Ramos (cell line): ENCODE results near the gene GOLGA5.
"Not testable (repeated sequence)": the region's sequence is repeated elsewhere in the genome, so short reads cannot be mapped to it uniquely, and the experiment has no call there.

Experiments used
- in situ Hi-C: fragments of 300-500 bp; cut with MboI; formaldehyde crosslinking; loops from one replicate; pipeline ENCODE4 v1.14.3; 2022; ENCODE audit warnings: low sequenced_read_pairs; ENCODE audit not compliant: unreplicated experiment

GOLGA5 gene, protein sequence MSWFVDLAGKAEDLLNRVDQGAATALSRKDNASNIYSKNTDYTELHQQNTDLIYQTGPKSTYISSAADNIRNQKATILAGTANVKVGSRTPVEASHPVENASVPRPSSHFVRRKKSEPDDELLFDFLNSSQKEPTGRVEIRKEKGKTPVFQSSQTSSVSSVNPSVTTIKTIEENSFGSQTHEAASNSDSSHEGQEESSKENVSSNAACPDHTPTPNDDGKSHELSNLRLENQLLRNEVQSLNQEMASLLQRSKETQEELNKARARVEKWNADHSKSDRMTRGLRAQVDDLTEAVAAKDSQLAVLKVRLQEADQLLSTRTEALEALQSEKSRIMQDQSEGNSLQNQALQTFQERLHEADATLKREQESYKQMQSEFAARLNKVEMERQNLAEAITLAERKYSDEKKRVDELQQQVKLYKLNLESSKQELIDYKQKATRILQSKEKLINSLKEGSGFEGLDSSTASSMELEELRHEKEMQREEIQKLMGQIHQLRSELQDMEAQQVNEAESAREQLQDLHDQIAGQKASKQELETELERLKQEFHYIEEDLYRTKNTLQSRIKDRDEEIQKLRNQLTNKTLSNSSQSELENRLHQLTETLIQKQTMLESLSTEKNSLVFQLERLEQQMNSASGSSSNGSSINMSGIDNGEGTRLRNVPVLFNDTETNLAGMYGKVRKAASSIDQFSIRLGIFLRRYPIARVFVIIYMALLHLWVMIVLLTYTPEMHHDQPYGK

DNA sequence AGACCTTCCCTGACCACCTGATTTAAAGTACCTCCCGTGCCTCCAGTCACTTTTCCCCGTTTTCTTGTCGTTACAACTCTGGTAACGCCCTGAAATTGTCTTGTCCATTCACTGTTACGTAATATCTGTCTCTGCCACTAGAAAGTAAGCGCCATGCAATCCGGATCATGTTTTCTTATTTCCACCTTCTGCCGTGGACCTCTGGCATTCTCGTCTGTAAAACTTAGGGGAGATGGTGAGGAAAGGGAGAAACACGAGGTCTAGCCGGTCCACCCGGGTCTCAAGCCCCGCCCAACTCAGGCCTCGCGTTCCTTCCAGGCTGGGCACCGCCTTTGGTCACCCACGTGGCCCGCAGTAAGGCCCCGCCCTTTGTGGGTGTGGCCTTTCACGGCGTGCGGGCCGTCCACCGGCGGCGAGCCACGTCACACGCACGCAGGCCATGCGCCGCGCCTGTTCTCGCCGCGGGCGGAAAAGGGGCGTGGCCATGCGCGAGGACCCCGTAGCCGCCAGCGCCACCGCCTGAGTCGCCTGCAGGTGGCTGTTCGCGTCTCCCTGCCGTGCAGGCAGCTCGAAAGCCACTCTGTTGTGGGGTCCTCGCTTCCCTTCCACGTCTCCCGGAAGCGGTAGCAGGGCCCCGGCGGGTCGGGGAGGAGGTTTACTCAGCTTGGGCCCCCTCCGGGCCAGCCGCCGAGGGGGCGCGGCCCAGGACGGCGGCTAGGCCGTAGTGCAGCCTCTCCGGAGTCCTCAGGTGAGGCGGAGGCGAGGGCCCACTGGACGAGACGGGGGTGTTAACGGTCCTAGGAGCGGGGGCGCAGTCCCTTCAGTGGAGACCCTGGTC, at the start of gene GOLGA5:
TSS of gene GOLGA5 (plus strand) at position 597 of the 838 bp plus-strand sequence. CDS start 3,133 bp downstream, outside the sequence.
- in situ Hi-C loops, result no loop called here

DNA sequence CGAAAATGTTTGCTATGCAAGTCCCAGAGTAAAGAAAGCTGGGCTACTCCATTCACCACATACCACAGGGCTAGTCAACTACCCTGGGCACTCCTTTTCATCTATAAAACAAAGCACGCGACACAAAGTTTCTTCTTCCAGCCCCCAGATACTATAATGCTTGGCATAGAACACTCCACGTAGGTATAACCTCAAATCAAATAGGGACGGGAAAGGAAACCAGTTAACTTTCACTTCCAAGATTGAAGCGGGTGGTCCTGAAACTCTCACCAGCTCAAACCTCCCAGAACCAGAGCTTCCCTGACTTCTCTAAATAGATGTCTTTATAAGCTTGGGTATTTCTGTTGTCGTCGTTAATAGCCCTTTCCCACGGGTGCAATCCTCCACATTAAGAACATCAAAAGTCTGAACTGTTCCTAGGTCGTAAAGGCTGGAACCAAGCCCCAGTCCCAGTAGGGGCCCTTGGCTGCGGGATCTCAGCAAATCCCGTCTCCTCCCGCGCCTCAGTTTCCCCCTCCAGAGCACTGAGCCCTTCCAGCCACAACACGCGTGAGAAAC, 46.3 kb upstream of the GOLGA5 start:
- in situ Hi-C loops, result no loop called here

DNA sequence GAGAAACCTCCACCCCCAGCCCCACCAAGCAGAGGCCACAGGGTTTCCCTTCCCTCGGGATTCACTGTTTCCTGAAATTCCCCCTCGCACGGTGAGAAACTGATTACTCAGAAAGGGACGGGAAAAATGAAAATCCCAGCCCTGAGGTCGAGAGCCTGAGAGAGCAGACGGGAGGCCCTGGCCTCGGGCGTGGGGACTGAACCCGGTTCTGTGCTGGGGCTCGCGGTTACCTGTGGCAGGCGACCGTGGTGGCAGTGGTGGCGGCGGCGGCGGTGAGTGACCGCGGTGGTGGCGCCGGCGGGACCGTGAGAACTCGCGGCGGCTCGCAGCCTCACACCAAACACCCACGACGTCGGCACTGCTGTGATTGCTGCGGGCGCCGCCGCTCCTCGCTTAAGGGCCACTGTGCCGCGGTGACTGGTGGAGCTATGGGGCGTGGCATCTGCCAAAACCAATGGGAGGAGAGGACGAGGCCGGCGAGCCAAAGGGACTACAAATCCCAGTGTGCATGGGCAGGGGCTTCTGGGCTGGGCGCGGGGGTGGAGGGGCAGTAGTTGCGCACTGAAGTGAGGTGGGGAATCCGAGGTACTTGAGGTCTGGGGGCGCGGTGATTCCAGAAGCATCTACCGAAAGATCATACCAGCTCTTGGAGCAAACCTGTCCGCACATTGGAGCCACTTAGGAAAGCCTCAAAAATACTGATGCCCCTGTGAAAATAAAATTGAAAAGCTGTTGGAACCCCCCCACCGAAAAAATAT, 45.7 kb upstream of the GOLGA5 start, which contains the start of gene LGMN:
TSS of gene LGMN (minus strand) at position 369 of the 758 bp plus-strand sequence. CDS start 15,841 bp downstream, outside the sequence.
- in situ Hi-C loops, result no loop called here

DNA sequence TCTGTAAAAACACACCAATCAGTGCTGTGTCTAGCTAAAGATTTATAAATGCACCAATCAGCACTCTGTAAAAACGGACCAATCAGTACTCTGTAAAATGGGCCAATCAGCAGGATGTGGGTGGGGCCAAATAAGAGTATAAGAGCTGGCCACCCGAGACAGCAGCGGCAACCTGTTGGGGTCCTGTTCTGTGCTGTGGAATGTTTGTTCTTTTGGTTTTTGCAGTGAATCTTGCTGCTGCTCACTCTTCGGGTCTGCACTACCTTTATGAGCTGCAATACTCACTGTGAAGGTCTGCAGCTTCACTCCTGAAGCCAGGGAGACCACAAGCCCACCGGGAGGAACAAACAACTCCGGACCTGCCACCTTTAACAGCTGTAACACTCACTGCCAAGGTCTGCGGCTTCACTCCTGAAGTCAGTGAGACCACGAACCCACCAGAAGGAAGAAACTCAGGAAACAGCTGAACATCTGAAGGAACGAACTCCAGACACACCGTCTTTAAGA, 43.8 kb upstream of the GOLGA5 start:
- in situ Hi-C loops, result not testable (repeated sequence)

DNA sequence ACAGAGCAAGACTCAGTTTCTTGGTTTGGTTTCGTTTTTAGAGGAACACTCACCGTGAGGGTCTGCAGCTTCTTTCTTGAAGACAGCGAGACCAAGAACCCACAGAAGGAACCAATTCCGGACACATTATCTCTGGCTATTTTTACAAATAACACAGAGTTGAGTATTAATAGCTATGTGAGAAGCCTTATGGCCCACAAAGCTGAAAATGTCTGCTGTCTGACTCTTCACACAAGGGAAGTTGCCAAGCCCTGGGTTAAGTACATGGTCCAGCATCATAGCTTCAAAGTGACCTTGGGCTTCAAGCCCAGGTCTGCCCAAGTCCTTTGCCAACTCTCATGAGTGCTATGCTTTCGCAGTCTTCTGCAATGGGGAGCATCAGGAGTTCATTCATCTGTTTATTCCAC, 43.1 kb upstream of the GOLGA5 start:
- in situ Hi-C loops, result no loop called here

DNA sequence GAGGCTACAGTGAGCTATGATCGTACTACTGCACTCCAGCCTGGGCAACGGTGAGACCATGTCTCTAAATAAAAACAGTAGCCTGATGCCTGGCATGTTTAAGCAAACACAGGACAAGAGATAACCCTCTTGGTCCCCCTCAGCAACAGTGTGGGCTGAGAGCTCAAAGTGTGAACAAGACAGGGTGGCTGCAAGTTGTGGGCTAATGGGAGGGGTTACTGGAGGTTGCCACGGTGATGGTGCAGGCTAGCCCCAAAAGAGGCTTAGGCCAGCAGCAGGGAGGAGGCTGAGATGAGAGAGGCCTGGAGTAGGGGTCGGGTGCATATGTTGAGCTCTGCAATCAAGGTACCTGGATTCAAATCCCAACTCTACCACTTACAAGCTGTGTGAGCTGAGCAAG, 42.3 kb upstream of the GOLGA5 start:
- in situ Hi-C loops, result no loop called here

DNA sequence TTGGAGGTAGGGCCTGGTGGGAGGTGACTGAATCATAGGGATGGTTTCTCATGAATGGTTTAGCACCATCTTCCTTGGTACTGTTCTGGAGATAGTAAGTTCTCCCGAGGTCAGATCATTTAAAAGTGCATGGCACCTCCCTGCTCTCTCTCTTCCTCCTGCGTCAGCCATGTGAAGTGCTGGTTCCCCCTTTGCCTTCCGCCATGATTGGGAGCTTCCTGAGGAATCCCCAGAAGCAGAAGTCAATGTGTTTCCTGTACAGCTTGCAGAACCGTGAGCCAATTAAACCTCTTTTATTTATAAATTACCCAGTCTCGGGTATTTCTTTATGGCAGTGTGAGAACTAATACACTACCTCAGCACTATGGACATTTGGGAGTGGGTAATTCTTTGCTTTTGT, 40.9 kb upstream of the GOLGA5 start:
- in situ Hi-C loops, result no loop called here

DNA sequence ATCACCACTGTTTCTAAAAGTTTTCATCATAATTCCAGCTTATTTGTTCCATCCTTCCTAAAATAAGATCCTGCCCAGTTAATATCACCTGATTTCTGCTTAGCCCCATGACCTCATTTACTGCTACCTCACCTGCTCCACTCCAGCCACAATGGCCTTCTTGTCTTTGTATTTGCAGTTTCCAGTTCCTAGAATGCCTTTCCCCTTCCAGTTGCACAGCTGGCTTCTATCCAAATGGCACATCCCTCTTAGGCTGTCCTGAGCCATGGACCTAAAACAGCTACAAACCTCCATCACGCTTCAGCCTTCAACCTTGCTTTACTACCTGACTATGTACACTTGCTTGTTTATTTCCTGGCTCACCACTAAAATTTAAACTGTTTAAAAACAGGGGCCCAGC, 39.1 kb upstream of the GOLGA5 start:
- in situ Hi-C loops, result no loop called here

DNA sequence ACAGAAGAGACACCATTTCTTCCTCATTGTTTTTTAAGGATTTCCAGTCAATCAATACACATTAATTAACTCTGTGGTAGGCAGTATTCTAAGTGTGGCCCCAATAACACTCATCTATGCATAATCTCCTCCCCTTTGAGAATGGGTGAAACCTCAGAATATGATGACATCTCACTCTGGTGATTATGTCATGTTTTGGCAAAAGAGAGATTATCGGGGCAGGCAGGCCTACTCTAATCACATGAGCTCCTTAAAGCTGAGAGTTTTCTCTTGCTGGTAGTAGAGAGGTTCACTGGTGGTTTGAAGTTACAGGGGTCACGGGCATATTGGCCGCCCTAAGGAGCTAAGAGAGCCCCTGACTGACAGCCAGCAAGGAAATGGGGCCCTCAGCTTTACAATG, 38.6 kb upstream of the GOLGA5 start:
- in situ Hi-C loops, result no loop called here

DNA sequence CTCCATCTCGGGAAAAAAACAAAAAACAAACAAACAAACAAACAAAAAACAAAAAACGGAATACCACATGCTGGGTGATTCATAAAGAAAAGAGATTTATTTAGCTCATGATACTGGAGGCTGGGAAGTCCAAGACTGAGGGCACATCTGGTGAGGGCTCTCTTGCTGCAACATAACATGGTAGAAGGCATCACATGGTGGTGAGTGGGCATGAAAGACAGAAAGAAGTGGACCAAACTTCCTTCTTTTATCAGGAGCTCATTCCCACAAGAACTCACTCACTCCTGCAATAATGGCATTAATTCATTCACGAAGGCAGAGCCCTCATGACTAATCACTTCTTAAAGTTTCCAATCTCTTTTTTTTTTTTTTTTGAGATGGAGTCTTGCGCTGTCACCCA, 37.7 kb upstream of the GOLGA5 start:
- in situ Hi-C loops, result no loop called here

DNA sequence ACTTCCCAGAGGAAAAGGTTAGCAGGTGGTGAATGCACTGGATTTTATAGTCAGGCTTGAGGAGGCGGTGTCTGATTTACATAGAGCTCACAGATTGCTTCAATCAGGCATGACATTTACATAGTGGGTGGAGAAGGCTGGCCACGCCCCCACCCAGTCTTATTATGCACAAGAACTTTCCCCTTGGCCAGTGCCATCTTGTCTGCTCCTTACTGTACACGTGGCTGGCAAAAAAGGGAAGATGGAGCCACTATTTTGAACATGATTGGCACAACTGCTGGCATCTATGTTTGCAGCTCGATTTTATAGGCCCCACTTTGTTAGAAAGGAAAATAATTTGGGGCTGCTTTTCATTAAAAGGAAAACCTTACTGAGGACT, 34.8 kb upstream of the GOLGA5 start:
- in situ Hi-C loops, result no loop called here

DNA sequence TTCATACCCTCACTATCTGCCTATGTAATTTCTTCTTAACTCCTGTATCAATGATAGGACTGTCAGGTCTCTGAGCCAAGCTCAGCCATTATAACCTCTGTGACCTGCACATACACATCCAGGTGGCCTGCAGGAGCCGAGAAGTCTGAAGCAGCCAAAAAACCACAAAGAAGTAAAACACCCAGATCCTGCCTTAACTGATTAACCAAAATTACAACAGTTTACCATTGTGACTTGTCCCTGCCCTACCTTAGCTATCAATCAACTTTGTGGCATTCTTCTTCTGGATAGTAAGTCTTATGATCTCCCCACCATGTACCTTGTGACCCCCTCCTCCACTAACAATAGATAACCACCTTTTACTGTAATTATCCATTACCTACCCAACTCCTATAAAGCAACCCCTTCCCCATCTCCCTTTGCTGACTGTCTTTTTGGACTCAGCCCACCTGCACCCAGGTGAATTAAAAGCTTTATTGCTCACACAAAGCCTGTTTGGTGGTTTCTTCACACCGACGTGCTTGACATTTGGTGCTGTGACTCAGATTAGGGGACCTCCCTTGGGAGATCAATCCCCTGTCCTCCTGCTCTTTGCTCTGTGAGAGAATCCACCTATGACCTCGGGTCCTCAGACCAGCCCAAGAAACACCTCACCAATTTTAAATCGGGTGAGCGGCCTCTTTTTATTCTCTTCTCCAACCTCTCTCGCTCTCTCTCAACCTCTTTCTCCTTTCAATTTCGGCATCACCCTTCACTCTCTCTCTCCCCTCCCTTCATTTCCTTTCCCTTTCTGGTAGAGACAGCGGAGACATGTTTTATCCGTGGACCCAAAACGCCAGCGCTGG, 34.2 kb upstream of the GOLGA5 start:
- in situ Hi-C loops, result no loop called here

DNA sequence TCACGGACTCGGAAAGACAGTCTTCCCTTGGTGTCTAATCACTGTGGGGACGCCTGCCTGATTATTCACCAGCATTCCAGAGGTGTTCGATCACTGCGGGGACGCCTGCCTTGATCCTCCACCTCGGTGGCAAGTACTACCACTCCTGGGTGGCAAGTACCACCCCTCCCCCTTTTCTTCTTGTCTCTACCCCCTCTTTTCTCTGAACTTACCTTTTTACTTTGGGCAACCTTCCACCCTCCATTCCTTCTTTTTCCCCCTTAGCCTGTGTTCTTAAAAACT, 33.6 kb upstream of the GOLGA5 start:
- in situ Hi-C loops, result no loop called here

DNA sequence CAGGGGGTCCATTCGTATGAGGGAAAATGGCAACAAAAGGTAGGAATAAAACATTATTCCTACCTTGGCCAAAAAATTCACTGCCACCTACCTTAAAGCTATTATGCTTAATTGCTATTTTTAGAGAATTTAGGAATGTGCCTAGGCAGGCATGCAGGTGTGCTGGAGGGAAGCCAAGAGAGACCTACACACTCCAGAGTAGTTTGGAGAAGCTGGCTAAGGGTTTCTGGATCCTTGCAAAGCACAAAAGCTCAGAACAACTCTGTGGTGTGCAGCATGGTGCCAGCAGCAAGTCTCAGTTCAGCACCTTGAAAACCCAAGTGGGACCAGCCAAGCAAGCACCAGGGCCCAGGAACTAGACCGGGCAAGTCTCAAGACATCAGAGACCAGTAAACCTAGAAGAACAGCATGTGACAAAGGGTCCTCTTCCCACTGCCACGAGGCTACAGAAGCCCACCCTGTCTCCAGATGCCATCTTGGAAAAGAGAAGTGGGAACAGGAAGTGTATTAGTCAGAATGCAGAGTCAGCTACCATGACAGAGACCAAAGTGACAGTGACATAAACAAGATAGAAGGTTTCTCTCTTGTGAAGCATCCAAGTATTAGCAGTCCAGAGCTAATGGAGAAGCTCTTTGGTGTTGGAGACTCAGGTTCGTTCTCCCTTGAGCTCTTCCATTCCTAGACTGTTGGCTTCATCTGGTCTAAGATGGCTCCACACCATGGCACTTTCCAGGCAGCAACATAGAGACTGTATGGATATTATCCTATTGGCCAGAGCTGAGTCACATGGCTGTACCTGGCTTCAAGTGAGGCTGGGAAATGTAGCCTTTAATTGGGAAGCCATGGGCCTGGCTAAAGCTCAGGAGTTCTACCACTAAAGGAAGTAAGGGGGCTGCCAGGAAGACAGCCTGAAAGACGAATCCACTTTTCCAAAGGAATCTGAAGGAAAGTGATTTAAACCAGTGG, 30.2 kb upstream of the GOLGA5 start:
- in situ Hi-C loops, result not testable (repeated sequence)

DNA sequence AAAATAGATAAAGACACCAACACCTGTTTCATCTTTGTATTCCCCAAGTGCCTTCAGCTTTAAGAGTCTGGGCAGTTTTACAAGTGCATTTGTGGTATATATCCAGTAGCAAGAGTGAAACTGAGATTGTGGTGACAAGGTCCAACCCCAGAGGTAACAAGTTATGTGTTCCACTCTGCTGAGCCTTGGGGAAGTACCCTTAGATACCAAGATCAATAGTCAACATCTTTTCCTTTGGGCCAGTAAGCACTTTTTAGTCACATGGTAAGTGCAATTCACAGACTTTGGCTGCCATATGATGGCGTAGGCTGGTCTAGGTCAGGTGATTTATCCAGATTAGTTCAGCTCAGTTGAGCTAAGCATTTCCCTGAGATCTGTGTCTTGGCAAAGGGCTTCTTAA, 25.9 kb upstream of the GOLGA5 start:
- in situ Hi-C loops, result not testable (repeated sequence)

DNA sequence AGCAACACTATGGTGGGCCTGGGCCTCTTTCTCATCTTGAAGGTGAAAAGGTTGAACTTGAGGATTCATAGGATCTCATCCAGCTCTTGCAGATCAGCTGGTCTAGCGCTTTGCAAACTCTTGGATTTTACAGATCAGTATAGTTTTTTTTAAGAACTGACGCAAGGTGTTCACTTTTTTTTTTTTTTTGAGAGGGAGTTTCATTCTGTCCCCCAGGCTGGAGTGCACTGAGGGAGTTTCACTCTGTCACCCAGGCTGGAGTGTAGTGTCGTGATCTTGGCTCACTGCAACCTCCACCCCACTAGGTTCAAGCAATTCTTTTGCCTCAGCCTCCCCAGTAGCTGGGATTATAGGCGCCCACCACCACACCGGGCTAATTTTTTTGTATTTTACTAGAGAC, 25.3 kb upstream of the GOLGA5 start:
- in situ Hi-C loops, result no loop called here

DNA sequence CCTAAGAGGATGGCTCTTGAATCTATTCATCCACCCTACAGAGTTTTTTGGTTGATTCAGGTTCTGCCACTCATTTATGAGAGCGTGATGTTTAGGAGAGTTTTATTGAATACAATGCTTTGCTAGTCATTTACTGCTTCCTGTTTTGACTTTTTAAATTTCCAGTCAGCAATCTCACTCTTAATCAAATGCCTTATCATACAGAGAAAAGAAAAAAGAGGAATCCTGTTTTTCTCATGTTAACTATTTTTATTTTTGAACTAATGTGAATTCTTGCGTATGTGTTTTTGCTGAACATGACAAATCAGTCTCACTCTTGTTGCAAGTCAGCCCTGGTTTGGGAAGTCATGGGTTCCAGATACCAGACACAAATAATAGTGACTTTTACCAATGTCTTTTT, 23.6 kb upstream of the GOLGA5 start:
- in situ Hi-C loops, result no loop called here

DNA sequence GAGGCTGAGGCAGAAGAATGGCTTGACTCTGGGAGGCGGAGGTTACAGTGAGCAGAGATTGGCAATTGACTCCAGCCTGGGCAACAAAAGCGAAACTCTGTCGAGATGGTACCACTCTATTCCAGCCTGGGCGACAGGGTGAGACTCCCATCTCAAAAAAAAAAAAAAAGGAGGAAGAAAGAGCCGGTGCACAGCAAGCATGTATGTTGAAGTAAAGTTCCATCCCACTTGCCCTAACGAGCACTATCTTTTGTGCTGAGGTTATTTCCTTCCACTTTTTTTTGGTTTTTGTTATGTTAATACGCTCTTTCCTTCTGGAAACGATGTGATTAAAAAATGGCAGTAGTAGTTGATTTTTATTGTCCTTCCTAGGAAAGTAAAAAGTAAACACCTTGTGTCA, 19.5 kb upstream of the GOLGA5 start:
- in situ Hi-C loops, result no loop called here
